GM23338 (cell line): ENCODE results near the gene HSPB9. TPM values are rescaled to one million over a fixed set of nuclear protein-coding genes. Genes with fewer than 3 reads are reported as not detected.

ENCODE experiments used
- ATAC-seq: fragments of 200-7000 bp; cut with Tn5 transposase; 3 replicates; pipeline ENCODE4 v1.9.1; 2020
- DNase-seq: peaks from one replicate; pipeline ENCODE4 v3.0.0-alpha.2; 2015; ENCODE audit warnings: low spot score
- H2AFZ ChIP-seq: fragments of 200-600 bp; sonication (generic); 2 replicates; pipeline ENCODE4 v1.8.0; 2016; ENCODE audit warnings: antibody characterized with exemption, mild to moderate bottlenecking, moderate library complexity
- H3F3A ChIP-seq: fragments of 200-600 bp; sonication (generic); replicated peaks from 2 replicates; pipeline ENCODE4 v1.8.0; 2017; ENCODE audit warnings: antibody characterized with exemption, mixed run types, low read depth
- H3K27ac ChIP-seq: fragments of 200-600 bp; sonication (generic); 2 replicates; pipeline ENCODE4 v1.6.1; 2016; ENCODE audit warnings: low read depth
- H3K27me3 ChIP-seq: fragments of 200-600 bp; sonication (generic); 2 replicates; pipeline ENCODE4 v1.8.0; 2016; ENCODE audit warnings: mild to moderate bottlenecking, mixed run types, moderate library complexity; ENCODE audit not compliant: insufficient read depth
- H3K36me3 ChIP-seq: fragments of 200-600 bp; sonication (generic); 2 replicates; pipeline ENCODE4 v1.8.0; 2016; ENCODE audit warnings: mild to moderate bottlenecking; ENCODE audit not compliant: insufficient read depth
- H3K4me1 ChIP-seq: fragments of 200-600 bp; sonication (generic); 2 replicates; pipeline ENCODE4 v1.8.0; 2016; ENCODE audit warnings: mild to moderate bottlenecking, moderate library complexity; ENCODE audit not compliant: insufficient read depth
- H3K4me2 ChIP-seq: fragments of 200-600 bp; sonication (generic); 2 replicates; pipeline ENCODE4 v1.7.1; 2017; ENCODE audit warnings: mixed run types
- H3K4me3 ChIP-seq: fragments of 200-600 bp; sonication (generic); 2 replicates; pipeline ENCODE4 v1.6.1; 2016; ENCODE audit warnings: mixed run types
- H3K79me2 ChIP-seq: fragments of 200-600 bp; sonication (generic); replicated peaks from 2 replicates; pipeline ENCODE4 v1.8.0; 2017; ENCODE audit warnings: mild to moderate bottlenecking; ENCODE audit not compliant: insufficient read depth
- H3K9me2 ChIP-seq: fragments of 200-600 bp; sonication (generic); 2 replicates; pipeline ENCODE4 v1.8.0; 2017; ENCODE audit not compliant: insufficient read depth
- H4K20me1 ChIP-seq: fragments of 200-600 bp; sonication (generic); replicated peaks from 2 replicates; pipeline ENCODE4 v1.8.0; 2017; ENCODE audit warnings: mild to moderate bottlenecking; ENCODE audit not compliant: insufficient read depth
- H3K27ac Mint-ChIP-seq: 2 replicates; pipeline ENCODE4 v1.8.0; 2020; ENCODE audit warnings: inconsistent platforms, mild to moderate bottlenecking, moderate library complexity, mixed read lengths
- H3K27me3 Mint-ChIP-seq: 3 replicates; pipeline ENCODE4 v1.8.0; 2022; ENCODE audit warnings: low read depth, mild to moderate bottlenecking, moderate library complexity, mixed read lengths, inconsistent platforms; ENCODE audit not compliant: insufficient read depth, poor library complexity
- H3K36me3 Mint-ChIP-seq: 3 replicates; pipeline ENCODE4 v1.8.0; 2021; ENCODE audit warnings: low read depth, mild to moderate bottlenecking, inconsistent platforms, moderate library complexity, mixed read lengths
- H3K4me1 Mint-ChIP-seq: 3 replicates; pipeline ENCODE4 v1.8.0; 2020; ENCODE audit warnings: mild to moderate bottlenecking, inconsistent platforms, mixed read lengths
- H3K4me3 Mint-ChIP-seq: 3 replicates; pipeline ENCODE4 v1.8.0; 2021; ENCODE audit warnings: moderate library complexity, mild to moderate bottlenecking, inconsistent platforms, mixed read lengths
- H3K9me3 Mint-ChIP-seq: 3 replicates; pipeline ENCODE4 v1.8.0; 2020; ENCODE audit warnings: moderate library complexity, mild to moderate bottlenecking, inconsistent platforms, mixed read lengths
- ZNF462 ChIP-seq: fragments of 250-450 bp; sonication (Bioruptor Pico); IDR thresholded peaks from 2 replicates; pipeline ENCODE4 v1.5.0; 2020; ENCODE audit warnings: mild to moderate bottlenecking, moderate library complexity
- polyA plus RNA-seq: library from polyadenylated mRNA; unstranded; fragments of >200 nt; fragmentation: Nextera tagmentation; extraction: Ambion mirVana; gene quantifications from 2 replicates; pipeline ENCODE4 v1.2.1, GENCODE V29; 2016
- total RNA-seq: library from RNA; depleted of rRNA; stranded (reverse); fragments of >200 nt; shearing (Covaris generic); gene quantifications from 2 replicates; pipeline ENCODE4 v1.2.3, GENCODE V29; 2014
- TF ChIP-seq, protein P1 (sequence below), 2 experiments: fragments of 200-600 bp in 1 of 2; sonication (generic) in 1 of 2; conservative IDR thresholded peaks; 2 replicates each; pipeline versions ENCODE4 v1.5.1 to v1.6.1; 2016 to 2017; ENCODE audit warnings: antibody characterized with exemption in 2 of 2, low read depth in 2 of 2, mild to moderate bottlenecking in 2 of 2, moderate library complexity in 1 of 2

Gene HSPB9
- total and polyA plus RNA-seq, 2 experiments from 2014 or later: 0.31 to 0.52 TPM

GRCh38 chr17:42163113-42163512 is 40.5 kb downstream of the HSPB9 start:
- Mint-ChIP-seq H3K27me3 (peaks cover 16% of the 10 kb centered on the region), H3K9me3 (no peaks in the 10 kb centered on the region), H3K36me3 (no peaks in the 10 kb centered on the region), H3K27ac (no peak overlapping the region), H3K4me1 (peaks cover 4% of the 10 kb centered on the region), H3K4me3 (no peak overlapping the region; the same call in 2 of the 3 replicates)
- no peaks in the 10 kb centered on the region for H3K36me3 ChIP-seq
- TF ChIP-seq ZNF462 (CRISPR knock-in tag): no peak
- TF ChIP-seq, protein P1, sequence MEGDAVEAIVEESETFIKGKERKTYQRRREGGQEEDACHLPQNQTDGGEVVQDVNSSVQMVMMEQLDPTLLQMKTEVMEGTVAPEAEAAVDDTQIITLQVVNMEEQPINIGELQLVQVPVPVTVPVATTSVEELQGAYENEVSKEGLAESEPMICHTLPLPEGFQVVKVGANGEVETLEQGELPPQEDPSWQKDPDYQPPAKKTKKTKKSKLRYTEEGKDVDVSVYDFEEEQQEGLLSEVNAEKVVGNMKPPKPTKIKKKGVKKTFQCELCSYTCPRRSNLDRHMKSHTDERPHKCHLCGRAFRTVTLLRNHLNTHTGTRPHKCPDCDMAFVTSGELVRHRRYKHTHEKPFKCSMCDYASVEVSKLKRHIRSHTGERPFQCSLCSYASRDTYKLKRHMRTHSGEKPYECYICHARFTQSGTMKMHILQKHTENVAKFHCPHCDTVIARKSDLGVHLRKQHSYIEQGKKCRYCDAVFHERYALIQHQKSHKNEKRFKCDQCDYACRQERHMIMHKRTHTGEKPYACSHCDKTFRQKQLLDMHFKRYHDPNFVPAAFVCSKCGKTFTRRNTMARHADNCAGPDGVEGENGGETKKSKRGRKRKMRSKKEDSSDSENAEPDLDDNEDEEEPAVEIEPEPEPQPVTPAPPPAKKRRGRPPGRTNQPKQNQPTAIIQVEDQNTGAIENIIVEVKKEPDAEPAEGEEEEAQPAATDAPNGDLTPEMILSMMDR (conservative IDR thresholded peaks at IDR 0.05; ENCODE audit: low read depth in 2 of 2): peak; percentile 89
- peak; percentile 91 for ATAC-seq
- H3K4me3 ChIP-seq: no peak overlapping the region
- H4K20me1 ChIP-seq: no peaks in the 10 kb centered on the region; the same call in 1 of the 2 replicates
- no peaks in the 10 kb centered on the region for H3K9me2 ChIP-seq
- DNase-seq: peak; percentile 82
- H3K79me2 ChIP-seq: no peaks in the 10 kb centered on the region
- H3K27me3 ChIP-seq: no peaks in the 10 kb centered on the region
- no peak overlapping the region for H2AFZ ChIP-seq
- no peaks in the 10 kb centered on the region for H3F3A ChIP-seq
- H3K27ac ChIP-seq: no peak overlapping the region
- no peaks in the 10 kb centered on the region; the same call in 1 of the 2 replicates for H3K4me1 ChIP-seq
- H3K4me2 ChIP-seq: no peak overlapping the region
